Right cardiac atrium (tissue), 5 donors: ENCODE measurements around the gene PRSS53. TPM values are rescaled to one million over a fixed set of nuclear protein-coding genes. Genes with fewer than 3 reads are reported as not detected.
A peak's percentile ranks its signal among the peaks of the same experiment; 100 is the strongest.
"Not testable (repeated sequence)": the region's sequence is repeated elsewhere in the genome, so short reads cannot be mapped to it uniquely, and the experiment has no call there.

Experiments
- ATAC-seq, 2 donors: fragments of 200-7000 bp; cut with Tn5 transposase; one replicate each; pipeline versions ENCODE4 v1.8.0 to v1.9.1; 2020; ENCODE audit warnings: moderate library complexity in 2 of 2, mild to moderate bottlenecking in 1 of 2
- DNase-seq, 3 donors: peaks; one replicate each; pipeline ENCODE4 v3.0.0-alpha.2; 2020
- H3K27ac ChIP-seq: one replicate; pipeline ENCODE4 v1.5.1; 2013; ENCODE audit warnings: mild to moderate bottlenecking, low read length, control low read depth, moderate library complexity
- H3K27me3 ChIP-seq: one replicate; pipeline ENCODE4 v1.6.1; 2013; ENCODE audit not compliant: control insufficient read depth, insufficient read depth
- H3K4me1 ChIP-seq: one replicate; pipeline ENCODE4 v1.6.1; 2013; ENCODE audit warnings: low read length; ENCODE audit not compliant: control insufficient read depth, insufficient read depth
- H3K4me3 ChIP-seq: one replicate; pipeline ENCODE4 v1.5.1; 2013; ENCODE audit warnings: low read length, control low read depth
- H3K9me3 ChIP-seq: one replicate; pipeline ENCODE4 v1.6.1; 2013; ENCODE audit warnings: low read length; ENCODE audit not compliant: control insufficient read depth
- WGBS: extraction: QIAGEN DNeasy Blood & Tissue Kit; methylation state at CpG from one replicate; pipeline ENCODE4 v1.1.7; 2013; 5-methylcytosine and 5-hydroxymethylcytosine counted together
- intact Hi-C, 4 donors: fragments of 100-400 bp; cut with DNase I; formaldehyde crosslinking; loops; one replicate each; pipeline versions ENCODE4 v1.11.0 to v1.14.0; 2022 to 2023
- long read RNA-seq, 4 donors: library from polyadenylated mRNA; unstranded; transcript quantifications; one replicate each; pipeline ENCODE4 v2.0.0, GENCODE V29; 2020 to 2021
- polyA plus RNA-seq: library from polyadenylated mRNA; stranded (reverse); fragments of 200-250 nt; gene quantifications from one replicate; pipeline ENCODE4 v1.2.3, GENCODE V29; 2013
- total RNA-seq, 4 donors: library from RNA; stranded (reverse); fragmentation: NEBNext Ultra II Directional; extraction: Animal tissue kit (Norgen Biotek cat#: 25700); gene quantifications; one replicate each; pipeline ENCODE4 v1.2.1, GENCODE V29; 2021
- donor health status: healthy with polysubstance abuse.
- donor health status: DM: no; HTN: yes; CAD: no.
- donor health status: DM: no; HTN: no; CAD: no.
- donor health status: DM: no; HTN: yes; CAD: no; lungs with severe emphysema.
- donor health status: DM: yes; HTN: yes; CAD: no.

The PRSS53 gene
- total RNA-seq (1 to 10 TPM in 2 of 4 donors, under 1 TPM in 2; 0.36 to 1.5 (median 0.88) TPM), polyA plus RNA-seq (0.79 TPM)
- long read RNA-seq, donor 1, partial matches to known transcripts: 1 of 1 reads
- long read RNA-seq, donor 1, other reads (novel, unspliced or antisense): 0 of 1 reads
- long read RNA-seq, donor 2: 0 reads
- long read RNA-seq, donor 3: 0 reads
- long read RNA-seq, donor 4, partial matches to known transcripts: 0 of 1 reads
- long read RNA-seq, donor 4, other reads (novel, unspliced or antisense): 1 of 1 reads

GRCh38 chr16:31088459-31089183 lies at the start of gene PRSS53:
Gene PRSS53, minus strand, starts transcription at chr16:31088943. Its CDS starts 134 bp downstream, at chr16:31088809.
- Histone ChIP-seq H3K4me3 (no peak within 1 kb of the TSS), H3K27ac (no peak within 1 kb of the TSS), H3K9me3 (no peaks in the 10 kb centered on the region), H3K27me3 (no peaks in the 10 kb centered on the region), H3K4me1 (no peaks in the 10 kb centered on the region)
- intact Hi-C loops: no loop called here
- peak in 2 of 3 donors; percentile 32 to 35 for DNase-seq
- ATAC-seq: no peak
- 89% methylated on average over 15 of the region's 15 CpGs for WGBS

- peaks cover 11% of the 10 kb centered on the region for H3K4me1 ChIP-seq
- H3K27me3 ChIP-seq, DNase-seq, H3K27ac ChIP-seq, H3K9me3 ChIP-seq, intact Hi-C loops, H3K4me3 ChIP-seq, ATAC-seq: not testable (repeated sequence)
- WGBS: 92% methylated on average over 20 of the region's 20 CpGs
Observed at GRCh38 chr16:31136822-31137499, 48.2 kb upstream of the PRSS53 start.

- Histone ChIP-seq H3K27ac (no peak overlapping the region), H3K9me3 (no peaks in the 10 kb centered on the region), H3K27me3 (no peaks in the 10 kb centered on the region), H3K4me3 (no peak overlapping the region), H3K4me1 (peaks cover 8% of the 10 kb centered on the region)
- WGBS: 85% methylated on average over 6 of the region's 6 CpGs
- intact Hi-C loops: no loop called here
- ATAC-seq (no peak), DNase-seq (no peak)
Observed at GRCh38 chr16:31136287-31136662, 47.5 kb upstream of the PRSS53 start.

GRCh38 chr16:31135535-31136286 lies 47.0 kb upstream of the PRSS53 start, which contains the start of gene PRSS8:
Gene PRSS8, minus strand, starts transcription at chr16:31135727. Its CDS starts 229 bp downstream, at chr16:31135498.
- DNase-seq: peak in 1 of 3 donors; percentile 63
- no peaks in the 10 kb centered on the region for H3K27me3 ChIP-seq
- peaks cover 8% of the 10 kb centered on the region for H3K4me1 ChIP-seq
- H3K9me3 ChIP-seq: no peaks in the 10 kb centered on the region
- no peak within 1 kb of the TSS for H3K27ac ChIP-seq
- no peak within 1 kb of the TSS for H3K4me3 ChIP-seq
- no peak for ATAC-seq
- intact Hi-C loops: no loop called here
- 47% methylated on average over 22 of the region's 22 CpGs for WGBS

- WGBS: 24% methylated on average over 18 of the region's 18 CpGs
- no peak for ATAC-seq
- intact Hi-C loops: no loop called here
- DNase-seq: peak in 1 of 3 donors; percentile 44
- Histone ChIP-seq H3K4me3 (no peak overlapping the region), H3K27ac (no peak overlapping the region), H3K27me3 (no peaks in the 10 kb centered on the region), H3K9me3 (no peaks in the 10 kb centered on the region), H3K4me1 (peaks cover 8% of the 10 kb centered on the region)
Observed at GRCh38 chr16:31134625-31135534, 46.1 kb upstream of the PRSS53 start.

- no peak overlapping the region for H3K27ac ChIP-seq
- ATAC-seq (no peak), DNase-seq (peak in 1 of 3 donors; percentile 44)
- H3K27me3 ChIP-seq: no peaks in the 10 kb centered on the region
- H3K4me3 ChIP-seq: no peak overlapping the region
- 8% methylated on average over 5 of the region's 5 CpGs for WGBS
- intact Hi-C loops: no loop called here
- H3K9me3 ChIP-seq: no peaks in the 10 kb centered on the region
- H3K4me1 ChIP-seq: peaks cover 8% of the 10 kb centered on the region
Observed at GRCh38 chr16:31134091-31134571, 45.4 kb upstream of the PRSS53 start.

- Histone ChIP-seq H3K4me3 (no peak overlapping the region), H3K9me3 (no peaks in the 10 kb centered on the region), H3K27ac (no peak overlapping the region), H3K4me1 (no peaks in the 10 kb centered on the region), H3K27me3 (no peaks in the 10 kb centered on the region)
- 85% methylated on average over 6 of the region's 6 CpGs for WGBS
- ATAC-seq: no peak
- DNase-seq: peak in 1 of 3 donors; percentile 24
- intact Hi-C loops: no loop called here
Observed at GRCh38 chr16:31133046-31133501, 44.3 kb upstream of the PRSS53 start.

GRCh38 chr16:31132303-31132979 lies 43.7 kb upstream of the PRSS53 start:
- Histone ChIP-seq H3K4me3 (no peak overlapping the region), H3K27me3 (no peaks in the 10 kb centered on the region), H3K9me3 (no peaks in the 10 kb centered on the region), H3K4me1 (no peaks in the 10 kb centered on the region), H3K27ac (no peak overlapping the region)
- no peak for ATAC-seq
- peak in 1 of 3 donors; percentile 37 for DNase-seq
- intact Hi-C loops: no loop called here
- 89% methylated on average over 20 of the region's 20 CpGs for WGBS

GRCh38 chr16:31131841-31132271 lies 43.1 kb upstream of the PRSS53 start:
- Histone ChIP-seq H3K4me1 (no peaks in the 10 kb centered on the region), H3K27me3 (no peaks in the 10 kb centered on the region), H3K27ac (no peak overlapping the region), H3K4me3 (no peak overlapping the region), H3K9me3 (no peaks in the 10 kb centered on the region)
- ATAC-seq (no peak), DNase-seq (peak in 1 of 3 donors; percentile 25)
- WGBS: 90% methylated on average over 5 of the region's 5 CpGs
- intact Hi-C loops: no loop called here
